ENCODE results near the gene LRP5. TPM values are rescaled to one million over a fixed set of nuclear protein-coding genes. Genes with fewer than 3 reads are reported as not detected.

Gene LRP5
- total RNA-seq, 1 experiment from 2014 or later, result 67.0 TPM

- BruUV-seq (replicated peaks), result no TSS peak
These were observed 41.9 kb downstream of the LRP5 start for GRCh38 chr11:68354148-68354872.

GRCh38 chr11:68355471-68355870 is 43.1 kb downstream of the LRP5 start:
- intact Hi-C loops (cut with micrococcal nuclease; ENCODE audit: unreplicated experiment), result no loop called here
- no peaks in the 10 kb centered on the region for H3K4me1 ChIP-seq (ENCODE audit: insufficient read depth, low read length, poor library complexity, severe bottlenecking)
- H3K27ac ChIP-seq (ENCODE audit: low read depth, low read length, poor library complexity, severe bottlenecking), result no peak overlapping the region
- H3K27me3 ChIP-seq (replicated peaks; ENCODE audit: insufficient read depth, low read depth, low read length, poor library complexity), result no peaks in the 10 kb centered on the region
- H3K4me3 ChIP-seq (ENCODE audit: low read depth, low read length, poor library complexity, severe bottlenecking), result no peak overlapping the region
- ChIA-PET POLR2A (ENCODE audit: low non-redundant PET) (no interaction called here), CTCF (no interaction called here)
- H3K9me3 ChIP-seq (ENCODE audit: low read depth, low read length, poor library complexity, severe bottlenecking), result no peaks in the 10 kb centered on the region
- H3K36me3 ChIP-seq (ENCODE audit: insufficient read depth, low read length, poor library complexity, severe bottlenecking), result peaks cover 28% of the 10 kb centered on the region
- TF ChIP-seq CTCF (conservative IDR thresholded peaks at IDR 0.05; ENCODE audit: low read depth, low read length) (no peak), EZH2 (IDR thresholded peaks at IDR 0.05; ENCODE audit: borderline replicate concordance, low read depth, low read length, poor library complexity, severe bottlenecking) (no peak)
- no peak for DNase-seq (ENCODE audit: low spot score)
- no TSS peak for BruUV-seq (replicated peaks)

More at GRCh38 chr11:68354148-68354872, 41.9 kb downstream of the LRP5 start:
- ChIA-PET CTCF (no interaction called here), POLR2A (ENCODE audit: low non-redundant PET) (no interaction called here)
- no peaks in the 10 kb centered on the region for H3K4me1 ChIP-seq (ENCODE audit: insufficient read depth, low read length, poor library complexity, severe bottlenecking)
- no peak for TF ChIP-seq CTCF (conservative IDR thresholded peaks at IDR 0.05; ENCODE audit: low read depth, low read length)
- no peak for TF ChIP-seq EZH2 (IDR thresholded peaks at IDR 0.05; ENCODE audit: borderline replicate concordance, low read depth, low read length, poor library complexity, severe bottlenecking)
- H3K4me3 ChIP-seq (ENCODE audit: low read depth, low read length, poor library complexity, severe bottlenecking), result no peak overlapping the region
- no peaks in the 10 kb centered on the region for H3K9me3 ChIP-seq (ENCODE audit: low read depth, low read length, poor library complexity, severe bottlenecking)
- no peak overlapping the region for H3K27ac ChIP-seq (ENCODE audit: low read depth, low read length, poor library complexity, severe bottlenecking)
- H3K36me3 ChIP-seq (ENCODE audit: insufficient read depth, low read length, poor library complexity, severe bottlenecking), result peaks cover 22% of the 10 kb centered on the region
- peak; percentile 45 for DNase-seq (ENCODE audit: low spot score)
- intact Hi-C loops (cut with micrococcal nuclease; ENCODE audit: unreplicated experiment), result no loop called here
- no peaks in the 10 kb centered on the region for H3K27me3 ChIP-seq (replicated peaks; ENCODE audit: insufficient read depth, low read depth, low read length, poor library complexity)

GRCh38 chr11:68357568-68357967 is 45.2 kb downstream of the LRP5 start:
- Histone ChIP-seq H3K9me3 (ENCODE audit: low read depth, low read length, poor library complexity, severe bottlenecking) (no peaks in the 10 kb centered on the region), H3K27ac (ENCODE audit: low read depth, low read length, poor library complexity, severe bottlenecking) (no peak overlapping the region), H3K36me3 (ENCODE audit: insufficient read depth, low read length, poor library complexity, severe bottlenecking) (peaks cover 28% of the 10 kb centered on the region), H3K4me3 (ENCODE audit: low read depth, low read length, poor library complexity, severe bottlenecking) (no peak overlapping the region), H3K27me3 (replicated peaks; ENCODE audit: insufficient read depth, low read depth, low read length, poor library complexity) (no peaks in the 10 kb centered on the region), H3K4me1 (ENCODE audit: insufficient read depth, low read length, poor library complexity, severe bottlenecking) (no peaks in the 10 kb centered on the region)
- no peak for DNase-seq (ENCODE audit: low spot score)
- TF ChIP-seq CTCF (conservative IDR thresholded peaks at IDR 0.05; ENCODE audit: low read depth, low read length), result no peak
- no peak for TF ChIP-seq EZH2 (IDR thresholded peaks at IDR 0.05; ENCODE audit: borderline replicate concordance, low read depth, low read length, poor library complexity, severe bottlenecking)
- intact Hi-C loops (cut with micrococcal nuclease; ENCODE audit: unreplicated experiment), result no loop called here
- no TSS peak for BruUV-seq (replicated peaks)
- ChIA-PET CTCF (interaction anchor here (0.5 kb wide), 1 partner anchor 164 kb away, joined by 5 read pairs; no protein-coding TSS in a partner anchor), POLR2A (ENCODE audit: low non-redundant PET) (no interaction called here)
